ENCODE data around the gene KCNJ18.
"Not testable (repeated sequence)": the region's sequence is repeated elsewhere in the genome, so short reads cannot be mapped to it uniquely, and the experiment has no call there.

The KCNJ18 gene

GRCh38 chr17:21691883-21692703 is at the start of gene KCNJ18:
Gene KCNJ18 (plus strand): TSS chr17:21692523. CDS start chr17:21702787, 10,264 bp downstream.
- H3K27me3 ChIP-seq; H3K36me3 ChIP-seq; H3K27ac ChIP-seq; H3K4me3 ChIP-seq; H3K9me3 ChIP-seq; intact Hi-C loops (cut with DNase I; ENCODE audit: low total_unique reads); DNase-seq; H3K4me1 ChIP-seq: not testable (repeated sequence)

- H3K4me3 ChIP-seq; H3K27ac ChIP-seq; H3K4me1 ChIP-seq; H3K9me3 ChIP-seq; H3K36me3 ChIP-seq; DNase-seq; H3K27me3 ChIP-seq; intact Hi-C loops (cut with DNase I; ENCODE audit: low total_unique reads): not testable (repeated sequence)
Measured at GRCh38 chr17:21648125-21648524, 44.2 kb upstream of the KCNJ18 start.

- H3K9me3 ChIP-seq; H3K4me3 ChIP-seq; H3K27me3 ChIP-seq; H3K27ac ChIP-seq; DNase-seq; intact Hi-C loops (cut with DNase I; ENCODE audit: low total_unique reads); H3K4me1 ChIP-seq; H3K36me3 ChIP-seq: not testable (repeated sequence)
Measured at GRCh38 chr17:21650043-21650442, 42.3 kb upstream of the KCNJ18 start.

GRCh38 chr17:21652049-21652448 is 40.3 kb upstream of the KCNJ18 start:
- H3K4me3 ChIP-seq; H3K36me3 ChIP-seq; intact Hi-C loops (cut with DNase I; ENCODE audit: low total_unique reads); DNase-seq; H3K27ac ChIP-seq; H3K4me1 ChIP-seq; H3K9me3 ChIP-seq; H3K27me3 ChIP-seq: not testable (repeated sequence)

- H3K9me3 ChIP-seq; H3K36me3 ChIP-seq; intact Hi-C loops (cut with DNase I; ENCODE audit: low total_unique reads); H3K4me1 ChIP-seq; H3K4me3 ChIP-seq; H3K27ac ChIP-seq; DNase-seq; H3K27me3 ChIP-seq: not testable (repeated sequence)
Measured at GRCh38 chr17:21653211-21653610, 39.1 kb upstream of the KCNJ18 start.

GRCh38 chr17:21656518-21657309 is 35.6 kb upstream of the KCNJ18 start:
- not testable (repeated sequence) for DNase-seq

GRCh38 chr17:21659635-21660034 is 32.7 kb upstream of the KCNJ18 start:
- H3K4me3 ChIP-seq; intact Hi-C loops (cut with DNase I; ENCODE audit: low total_unique reads); H3K27me3 ChIP-seq; DNase-seq; H3K27ac ChIP-seq; H3K4me1 ChIP-seq; H3K36me3 ChIP-seq; H3K9me3 ChIP-seq: not testable (repeated sequence)

More at GRCh38 chr17:21656518-21657309, 35.6 kb upstream of the KCNJ18 start:
- H3K4me1 ChIP-seq; H3K27me3 ChIP-seq; H3K9me3 ChIP-seq; H3K36me3 ChIP-seq; intact Hi-C loops (cut with DNase I; ENCODE audit: low total_unique reads); H3K4me3 ChIP-seq; H3K27ac ChIP-seq: not testable (repeated sequence)

- intact Hi-C loops (cut with DNase I; ENCODE audit: low total_unique reads); H3K9me3 ChIP-seq; H3K27ac ChIP-seq; H3K4me1 ChIP-seq; H3K27me3 ChIP-seq; H3K4me3 ChIP-seq; DNase-seq; H3K36me3 ChIP-seq: not testable (repeated sequence)
Measured at GRCh38 chr17:21661455-21661854, 30.9 kb upstream of the KCNJ18 start.

GRCh38 chr17:21663166-21663565 is 29.2 kb upstream of the KCNJ18 start:
- H3K27ac ChIP-seq; H3K4me3 ChIP-seq; intact Hi-C loops (cut with DNase I; ENCODE audit: low total_unique reads); H3K36me3 ChIP-seq; H3K4me1 ChIP-seq; H3K9me3 ChIP-seq; H3K27me3 ChIP-seq; DNase-seq: not testable (repeated sequence)

GRCh38 chr17:21663614-21664474 is 28.5 kb upstream of the KCNJ18 start:
- H3K4me3 ChIP-seq, H3K36me3 ChIP-seq: not testable (repeated sequence)

GRCh38 chr17:21665171-21665570 is 27.2 kb upstream of the KCNJ18 start:
- H3K27me3 ChIP-seq; H3K4me3 ChIP-seq; H3K27ac ChIP-seq; intact Hi-C loops (cut with DNase I; ENCODE audit: low total_unique reads); H3K36me3 ChIP-seq; DNase-seq; H3K9me3 ChIP-seq; H3K4me1 ChIP-seq: not testable (repeated sequence)

More at GRCh38 chr17:21663614-21664474, 28.5 kb upstream of the KCNJ18 start:
- H3K4me1 ChIP-seq; intact Hi-C loops (cut with DNase I; ENCODE audit: low total_unique reads); DNase-seq; H3K27me3 ChIP-seq; H3K9me3 ChIP-seq; H3K27ac ChIP-seq: not testable (repeated sequence)

GRCh38 chr17:21665935-21666493 is 26.3 kb upstream of the KCNJ18 start:
- intact Hi-C loops (cut with DNase I; ENCODE audit: low total_unique reads); H3K9me3 ChIP-seq; H3K27ac ChIP-seq; DNase-seq; H3K4me3 ChIP-seq; H3K27me3 ChIP-seq; H3K36me3 ChIP-seq; H3K4me1 ChIP-seq: not testable (repeated sequence)

- H3K4me1 ChIP-seq; H3K4me3 ChIP-seq; H3K9me3 ChIP-seq; intact Hi-C loops (cut with DNase I; ENCODE audit: low total_unique reads); DNase-seq; H3K27ac ChIP-seq; H3K36me3 ChIP-seq; H3K27me3 ChIP-seq: not testable (repeated sequence)
Measured at GRCh38 chr17:21666711-21667412, 25.5 kb upstream of the KCNJ18 start.

Measured in tibial artery (tissue), 4 donors.